ENCODE data around the gene SSH3.

Gene SSH3

GRCh38 chr11:67293090-67293489 is 10.2 kb upstream of the SSH3 start:
- no peak for DNase-seq (ENCODE audit: low spot score)

GRCh38 chr11:67295846-67296245 is 7.5 kb upstream of the SSH3 start:
- DNase-seq (ENCODE audit: low spot score) = no peak

GRCh38 chr11:67298786-67299185 is 4.5 kb upstream of the SSH3 start:
- no peak for DNase-seq (ENCODE audit: low spot score)

GRCh38 chr11:67299471-67300191 is 3.7 kb upstream of the SSH3 start:
- no peak for DNase-seq (ENCODE audit: low spot score)

- DNase-seq (ENCODE audit: low spot score) = no peak
These were observed 3.0 kb upstream of the SSH3 start for GRCh38 chr11:67300256-67300755.

GRCh38 chr11:67300756-67301312 is 2.5 kb upstream of the SSH3 start:
- DNase-seq (ENCODE audit: low spot score) = no peak

- no peak for DNase-seq (ENCODE audit: low spot score)
These were observed 1.9 kb upstream of the SSH3 start for GRCh38 chr11:67301313-67301921.

- DNase-seq (ENCODE audit: low spot score) = peak; percentile 35
These were observed 1.3 kb upstream of the SSH3 start for GRCh38 chr11:67301951-67302516.

- DNase-seq (ENCODE audit: low spot score) = no peak
These were observed 679 bp upstream of the SSH3 start for GRCh38 chr11:67302571-67303131.

- DNase-seq (ENCODE audit: low spot score) = peak; percentile 35
These were observed 593 bp downstream of the SSH3 start for GRCh38 chr11:67303835-67304411.

- no peak for DNase-seq (ENCODE audit: low spot score)
These were observed 1.3 kb downstream of the SSH3 start for GRCh38 chr11:67304511-67305113.

- DNase-seq (ENCODE audit: low spot score) = no peak
These were observed 3.6 kb downstream of the SSH3 start for GRCh38 chr11:67306769-67307544.

- no peak for DNase-seq (ENCODE audit: low spot score)
These were observed 4.2 kb downstream of the SSH3 start for GRCh38 chr11:67307545-67308001.

GRCh38 chr11:67308031-67308866 is 4.9 kb downstream of the SSH3 start:
- no peak for DNase-seq (ENCODE audit: low spot score)

GRCh38 chr11:67309166-67309565 is 5.8 kb downstream of the SSH3 start:
- no peak for DNase-seq (ENCODE audit: low spot score)

GRCh38 chr11:67309661-67310061 is 6.3 kb downstream of the SSH3 start:
- DNase-seq (ENCODE audit: low spot score) = no peak

GRCh38 chr11:67310246-67311050 is 7.1 kb downstream of the SSH3 start:
- DNase-seq (ENCODE audit: low spot score) = no peak

- DNase-seq (ENCODE audit: low spot score) = no peak
These were observed 7.8 kb downstream of the SSH3 start for GRCh38 chr11:67311051-67311555.

- DNase-seq (ENCODE audit: low spot score) = no peak
These were observed 8.3 kb downstream of the SSH3 start for GRCh38 chr11:67311556-67312082.
